Natural killer cell (primary cell): ENCODE measurements around the gene NBPF1. TPM values are rescaled to one million over a fixed set of nuclear protein-coding genes. Genes with fewer than 3 reads are reported as not detected.
"Not testable (repeated sequence)": the region's sequence is repeated elsewhere in the genome, so short reads cannot be mapped to it uniquely, and the experiment has no call there.

ENCODE experiments used
- ATAC-seq, 3 donors: fragments of 150-1000 bp in 2 of 3; fragments of 200-7000 bp in 1 of 3; cut with Tn5 transposase; 1 replicate in 1 of 3; 2 replicates in 2 of 3; pipeline ENCODE4 v1.10.0; 2021; ENCODE audit warnings: mild to moderate bottlenecking in 2 of 3, moderate library complexity in 2 of 3
- DNase-seq, 2 donors: peaks; one replicate each; pipeline versions ENCODE4 v3.0.0 to v3.0.0-alpha.2; 2013 to 2021; ENCODE audit warnings: mixed read lengths in 1 of 2
- H3K27ac ChIP-seq: one replicate; pipeline ENCODE4 v1.5.1; 2013; ENCODE audit warnings: mild to moderate bottlenecking, low read length
- H3K27me3 ChIP-seq: one replicate; pipeline ENCODE4 v1.6.1; 2013; ENCODE audit warnings: low read length; ENCODE audit not compliant: control insufficient read depth, insufficient read depth
- H3K36me3 ChIP-seq: one replicate; pipeline ENCODE4 v1.6.1; 2013; ENCODE audit warnings: low read length; ENCODE audit not compliant: control insufficient read depth, insufficient read depth
- H3K4me1 ChIP-seq: one replicate; pipeline ENCODE4 v1.6.1; 2013; ENCODE audit warnings: low read length; ENCODE audit not compliant: control insufficient read depth, insufficient read depth
- H3K4me3 ChIP-seq: one replicate; pipeline ENCODE4 v1.5.1; 2013; ENCODE audit warnings: low read length
- H3K9me3 ChIP-seq: one replicate; pipeline ENCODE4 v1.6.1; 2013; ENCODE audit warnings: low read length; ENCODE audit not compliant: control insufficient read depth, insufficient read depth
- H3K27ac Mint-ChIP-seq, 2 donors: one replicate each; pipeline ENCODE4 v1.8.0; 2022; ENCODE audit warnings: mild to moderate bottlenecking in 2 of 2, mixed read lengths in 2 of 2, moderate library complexity in 1 of 2
- H3K27me3 Mint-ChIP-seq, 2 donors: one replicate each; pipeline ENCODE4 v1.8.0; 2022; ENCODE audit warnings: low read depth in 2 of 2, mixed read lengths in 2 of 2
- H3K36me3 Mint-ChIP-seq: one replicate; pipeline ENCODE4 v1.8.0; 2022; ENCODE audit warnings: mixed read lengths
- H3K4me1 Mint-ChIP-seq, 2 donors: one replicate each; pipeline ENCODE4 v1.8.0; 2022; ENCODE audit warnings: mixed read lengths in 2 of 2
- H3K4me3 Mint-ChIP-seq: one replicate; pipeline ENCODE4 v1.8.0; 2022; ENCODE audit warnings: mild to moderate bottlenecking, moderate library complexity, mixed read lengths
- H3K9me3 Mint-ChIP-seq, 2 donors: one replicate each; pipeline ENCODE4 v1.8.0; 2022; ENCODE audit warnings: mixed read lengths in 2 of 2
- WGBS: methylation state at CpG from one replicate; pipeline ENCODE4 v1.1.7; 2013; ENCODE audit warnings: missing lambda C conversion rate; ENCODE audit not compliant: insufficient coverage; 5-methylcytosine and 5-hydroxymethylcytosine counted together
- intact Hi-C: fragments of 100-400 bp; cut with micrococcal nuclease; formaldehyde crosslinking; loops from one replicate; pipeline ENCODE4 v1.14.2; 2022
- total RNA-seq, 4 donors: library from RNA; stranded (reverse); fragments of 120-200 nt in 1 of 4; gene quantifications; one replicate each; pipeline versions ENCODE4 v1.2.3 to v1.2.4, GENCODE V29; 2013 to 2022

The NBPF1 gene
- total RNA-seq, 3 donors from 2014 or later (not counting 1 experiment from before 2014, with no cell fraction given), result 18.4 to 26.0 (median 22.8) TPM

- H3K27ac Mint-ChIP-seq, H3K36me3 Mint-ChIP-seq, H3K4me3 Mint-ChIP-seq, ATAC-seq, H3K27me3 ChIP-seq, H3K4me1 ChIP-seq, H3K9me3 Mint-ChIP-seq, intact Hi-C loops, DNase-seq, H3K27ac ChIP-seq, H3K4me1 Mint-ChIP-seq, H3K36me3 ChIP-seq, H3K4me3 ChIP-seq, H3K9me3 ChIP-seq: not testable (repeated sequence)
- H3K27me3 Mint-ChIP-seq, result peaks cover 0 to 16% of the 10 kb centered on the region in 2 donors
- WGBS, result no CpG with 5 or more reads among the region's 2 CpGs
Measured at GRCh38 chr1:16540421-16540893, 72.9 kb downstream of the NBPF1 start.

- intact Hi-C loops, H3K36me3 ChIP-seq, H3K9me3 Mint-ChIP-seq, ATAC-seq, H3K4me3 Mint-ChIP-seq, DNase-seq, H3K4me3 ChIP-seq, H3K36me3 Mint-ChIP-seq, H3K27ac Mint-ChIP-seq, H3K27ac ChIP-seq, H3K27me3 ChIP-seq, H3K9me3 ChIP-seq: not testable (repeated sequence)
- H3K27me3 Mint-ChIP-seq, result peaks cover 7 to 22% of the 10 kb centered on the region in 2 donors
- peaks cover 15% of the 10 kb centered on the region for H3K4me1 ChIP-seq
- H3K4me1 Mint-ChIP-seq, result peaks cover 6 to 10% of the 10 kb centered on the region in 2 donors
- WGBS, result 94% methylated on average over 5 of the region's 6 CpGs
Measured at GRCh38 chr1:16537528-16537927, 75.8 kb downstream of the NBPF1 start.

DNA sequence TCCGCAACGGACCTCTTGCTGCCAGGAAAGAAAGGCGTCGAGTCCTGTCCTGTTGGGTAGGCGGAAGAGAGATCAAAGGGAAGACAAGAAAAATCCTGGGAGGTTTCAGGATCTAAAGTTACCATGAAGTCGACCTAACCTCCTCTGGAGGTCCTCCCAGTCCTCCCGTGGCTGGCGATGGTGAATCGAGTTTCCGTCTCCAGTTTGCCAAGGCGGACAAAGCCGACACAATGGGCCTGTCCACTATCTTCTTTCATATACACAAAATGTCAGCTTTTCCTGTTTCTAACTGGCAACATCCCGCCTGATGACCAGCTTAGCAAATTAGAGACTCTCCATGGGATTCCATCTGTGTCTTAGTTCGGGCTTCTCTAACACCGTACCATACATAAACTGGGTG lies 76.6 kb downstream of the NBPF1 start:
- H3K27ac ChIP-seq, H3K27me3 ChIP-seq, H3K9me3 Mint-ChIP-seq, H3K36me3 Mint-ChIP-seq, H3K4me3 Mint-ChIP-seq, H3K27ac Mint-ChIP-seq, DNase-seq, H3K36me3 ChIP-seq, intact Hi-C loops, ATAC-seq, H3K4me3 ChIP-seq, H3K9me3 ChIP-seq: not testable (repeated sequence)
- WGBS, result 92% methylated on average over 15 of the region's 15 CpGs
- Mint-ChIP-seq H3K27me3 (peaks cover 11 to 27% of the 10 kb centered on the region in 2 donors), H3K4me1 (peaks cover 6 to 10% of the 10 kb centered on the region in 2 donors)
- H3K4me1 ChIP-seq, result peaks cover 15% of the 10 kb centered on the region

GRCh38 chr1:16535898-16536297 lies 77.5 kb downstream of the NBPF1 start:
- H3K4me3 Mint-ChIP-seq, H3K4me3 ChIP-seq, H3K9me3 ChIP-seq, H3K9me3 Mint-ChIP-seq, H3K36me3 ChIP-seq, ATAC-seq, H3K36me3 Mint-ChIP-seq, H3K27ac Mint-ChIP-seq, intact Hi-C loops, DNase-seq, H3K27ac ChIP-seq: not testable (repeated sequence)
- Mint-ChIP-seq H3K27me3 (peaks cover 17 to 30% of the 10 kb centered on the region in 2 donors), H3K4me1 (peaks cover 6 to 10% of the 10 kb centered on the region in 2 donors)
- peaks cover 15% of the 10 kb centered on the region for H3K4me1 ChIP-seq
- WGBS, result 79% methylated on average over 17 of the region's 22 CpGs
- H3K27me3 ChIP-seq, result peaks cover 10% of the 10 kb centered on the region

GRCh38 chr1:16535487-16535886 lies 77.9 kb downstream of the NBPF1 start:
- H3K27ac ChIP-seq, H3K27ac Mint-ChIP-seq, ATAC-seq, H3K9me3 ChIP-seq, H3K36me3 Mint-ChIP-seq, DNase-seq, H3K4me3 ChIP-seq, H3K36me3 ChIP-seq, H3K9me3 Mint-ChIP-seq, intact Hi-C loops: not testable (repeated sequence)
- H3K4me3 Mint-ChIP-seq, result peak overlapping the region; percentile 37
- H3K4me1 Mint-ChIP-seq, result peaks cover 6 to 10% of the 10 kb centered on the region in 2 donors
- H3K4me1 ChIP-seq, result peaks cover 15% of the 10 kb centered on the region
- WGBS, result 50% methylated on average over 27 of the region's 34 CpGs
- H3K27me3 Mint-ChIP-seq, result peaks cover 17 to 30% of the 10 kb centered on the region in 2 donors
- peaks cover 10% of the 10 kb centered on the region for H3K27me3 ChIP-seq

GRCh38 chr1:16534829-16535456 lies 78.4 kb downstream of the NBPF1 start:
- H3K4me1 ChIP-seq, result peaks cover 15% of the 10 kb centered on the region
- peaks cover 10% of the 10 kb centered on the region for H3K27me3 ChIP-seq
- ATAC-seq (peak; percentile 44 to 68 (median 64)), DNase-seq (peak; percentile 31 to 37)
- H3K9me3 ChIP-seq, H3K27ac Mint-ChIP-seq, H3K27ac ChIP-seq, H3K9me3 Mint-ChIP-seq, intact Hi-C loops, H3K36me3 Mint-ChIP-seq, H3K36me3 ChIP-seq: not testable (repeated sequence)
- Mint-ChIP-seq H3K27me3 (peaks cover 17 to 30% of the 10 kb centered on the region in 2 donors), H3K4me3 (peak overlapping the region; percentile 81), H3K4me1 (peaks cover 6 to 10% of the 10 kb centered on the region in 2 donors)
- WGBS, result 23% methylated on average over 26 of the region's 43 CpGs
- H3K4me3 ChIP-seq, result peak overlapping the region; percentile 16

DNA sequence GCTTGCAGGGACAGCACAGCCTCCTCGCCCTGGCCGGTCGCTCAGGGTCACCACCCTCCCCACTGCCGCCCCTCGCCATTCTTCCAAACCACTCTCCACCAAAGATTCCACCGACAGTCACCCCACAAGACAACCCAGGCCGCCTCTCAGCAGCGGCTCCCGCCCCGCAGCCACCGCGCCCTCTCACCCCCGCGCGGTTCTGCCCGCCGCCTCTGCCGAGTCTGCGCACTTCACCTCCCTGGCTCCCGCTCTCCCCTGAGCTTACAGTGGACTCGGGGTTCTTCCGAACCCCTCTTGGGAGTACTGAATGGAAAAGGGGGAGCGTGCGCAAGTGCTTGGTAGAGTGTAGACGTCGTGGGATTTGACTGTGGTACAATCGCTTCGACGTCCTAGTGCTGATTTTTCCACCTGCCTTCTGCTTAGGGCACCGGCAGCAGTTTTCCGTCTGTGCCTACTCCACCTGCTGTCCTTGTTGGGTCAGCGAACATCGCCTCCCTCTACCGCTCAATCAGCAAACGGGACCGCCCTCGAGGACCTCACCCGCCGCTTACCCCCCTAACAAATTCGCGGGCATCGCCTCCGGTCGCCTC lies 79.0 kb downstream of the NBPF1 start:
- peak in 2 of 3 donors; percentile 34 to 50 for ATAC-seq
- intact Hi-C loops, result not testable (repeated sequence)
- H3K4me3 Mint-ChIP-seq, result peak overlapping the region; percentile 81

More for the DNA sequence above, 79.0 kb downstream of the NBPF1 start:
- 17% methylated on average over 28 of the region's 44 CpGs for WGBS
- not testable (repeated sequence) for H3K27ac ChIP-seq, H3K9me3 ChIP-seq, H3K36me3 Mint-ChIP-seq, H3K9me3 Mint-ChIP-seq, H3K36me3 ChIP-seq, H3K27ac Mint-ChIP-seq
- H3K4me1 ChIP-seq, result peaks cover 15% of the 10 kb centered on the region
- peaks cover 10% of the 10 kb centered on the region for H3K27me3 ChIP-seq
- H3K27me3 Mint-ChIP-seq, result peaks cover 17 to 30% of the 10 kb centered on the region in 2 donors
- peak in 1 of 2 donors; percentile 41 for DNase-seq
- H3K4me1 Mint-ChIP-seq, result peaks cover 6 to 10% of the 10 kb centered on the region in 2 donors
- peak overlapping the region; percentile 16 for H3K4me3 ChIP-seq
